K562 (cell line): ENCODE measurements around the gene NCAM2. TPM values are rescaled to one million over a fixed set of nuclear protein-coding genes. Genes with fewer than 3 reads are reported as not detected.

Experiments
- ATAC-seq: fragments of 200-7000 bp; cut with Tn5 transposase; 3 replicates; pipeline ENCODE4 v1.9.1; 2020; ENCODE audit warnings: moderate library complexity
- BruUV-seq: library from RNA; stranded (reverse); fragments of 400-500 nt; replicated peaks from 2 replicates; lab custom pipeline; 2021; lab: Mats Ljungman, UMichigan
- CTCF ChIA-PET: fragments of 300-600 bp; formaldehyde crosslinking; extraction: SDS; loops from one replicate; lab custom pipeline; 2021; ENCODE audit warnings: low intra/inter-chr PET ratio; lab: Yijun Ruan, JAX
- POLR2A ChIA-PET: fragments of 300-600, 350-650 bp; sonication (Branson Sonifier 250); formaldehyde crosslinking; extraction: SDS; loops from one replicate; lab custom pipeline; 2021; ENCODE audit warnings: antibody characterized with exemption, inconsistent platforms; lab: Yijun Ruan, JAX
- DNase-seq, 4 experiments: peaks; one replicate each; pipeline versions ENCODE4 v3.0.0 to v3.0.0-alpha.2; 2011 to 2018; ENCODE audit warnings: low spot score in 3 of 4, mixed read lengths in 3 of 4; ENCODE audit errors: extremely low read depth in 1 of 4
- FAIRE-seq: peaks from 2 replicates; lab custom pipeline; 2011; peaks lifted over from hg19 to GRCh38; lab: Jason Lieb, UNC
- H2AFZ ChIP-seq: 2 replicates; pipeline ENCODE4 v1.6.0; 2011; ENCODE audit warnings: low read depth, low read length, control low read depth, inconsistent platforms
- H3K27ac ChIP-seq: fragments of 200-600 bp; 3 replicates; pipeline ENCODE4 v1.8.0; 2011; ENCODE audit warnings: low read depth, mild to moderate bottlenecking, control low read depth, inconsistent platforms, low read length, moderate library complexity, mixed read lengths; ENCODE audit errors: extremely low read depth
- H3K27me3 ChIP-seq, 2 experiments: fragments of 300-600 bp in 1 of 2; 2 replicates in 1 of 2; 3 replicates in 1 of 2; pipeline versions ENCODE4 v1.6.0 to v1.8.0; 2011; ENCODE audit warnings: inconsistent platforms in 2 of 2, low read length in 2 of 2, mild to moderate bottlenecking in 1 of 2, mixed read lengths in 1 of 2, moderate library complexity in 1 of 2; ENCODE audit not compliant: control insufficient read depth in 2 of 2, insufficient read depth in 2 of 2
- H3K36me3 ChIP-seq: fragments of 300-600 bp; 3 replicates; pipeline ENCODE4 v1.8.0; 2011; ENCODE audit warnings: mild to moderate bottlenecking, low read length, inconsistent platforms; ENCODE audit not compliant: control insufficient read depth, insufficient read depth
- H3K4me1 ChIP-seq, 2 experiments: fragments of 200-600 bp in 1 of 2; replicated peaks in 1 of 2; 2 replicates in 1 of 2; 3 replicates in 1 of 2; pipeline versions ENCODE4 v1.5.1 to v1.8.0; 2011; ENCODE audit warnings: inconsistent platforms in 2 of 2, low read length in 2 of 2, mild to moderate bottlenecking in 1 of 2, mixed read lengths in 1 of 2, moderate library complexity in 1 of 2; ENCODE audit not compliant: control insufficient read depth in 2 of 2, insufficient read depth in 2 of 2
- H3K4me2 ChIP-seq: 2 replicates; pipeline ENCODE4 v1.6.1; 2011; ENCODE audit warnings: low read length, control low read depth, inconsistent platforms, mixed read lengths; ENCODE audit not compliant: insufficient read depth
- H3K4me3 ChIP-seq: fragments of 200-600 bp; sonication (generic), shearing (Covaris generic); 2 replicates; pipeline ENCODE4 v1.5.1; 2016; ENCODE audit warnings: control low read depth, inconsistent platforms
- H3K79me2 ChIP-seq: fragments of 200-600 bp; 3 replicates; pipeline ENCODE4 v1.8.0; 2011; ENCODE audit warnings: low read length, inconsistent platforms; ENCODE audit not compliant: control insufficient read depth, insufficient read depth
- H3K9ac ChIP-seq, 2 experiments: 2 replicates each; pipeline versions ENCODE4 v1.6.0 to v1.6.1; 2011; ENCODE audit warnings: low read depth in 2 of 2, low read length in 2 of 2, control low read depth in 1 of 2, inconsistent platforms in 1 of 2, mild to moderate bottlenecking in 1 of 2, mixed read lengths in 1 of 2; ENCODE audit not compliant: insufficient read depth in 1 of 2
- H3K9me1 ChIP-seq: one replicate; pipeline ENCODE4 v1.6.0; 2011; ENCODE audit warnings: inconsistent platforms, mild to moderate bottlenecking, low read length, moderate library complexity; ENCODE audit not compliant: control insufficient read depth, insufficient read depth
- H3K9me3 ChIP-seq: replicated peaks from 2 replicates; pipeline ENCODE4 v1.5.1; 2011; ENCODE audit warnings: low read depth, low read length, inconsistent platforms; ENCODE audit not compliant: control insufficient read depth, insufficient read depth
- H4K20me1 ChIP-seq: replicated peaks from 2 replicates; pipeline ENCODE4 v1.6.1; 2011; ENCODE audit warnings: low read length, inconsistent platforms, mixed read lengths; ENCODE audit not compliant: control insufficient read depth, insufficient read depth
- ADNP ChIP-seq: fragments of 200-800 bp; sonication (Bioruptor generic); IDR thresholded peaks from 2 replicates; pipeline ENCODE4 v1.6.1; 2016; ENCODE audit warnings: missing genetic modification characterization, missing compliant biosample characterization
- ARNT ChIP-seq, 2 experiments: fragments of 450-650 bp; IDR thresholded peaks; 2 replicates each; pipeline ENCODE4 v1.6.1; 2016; ENCODE audit warnings: mild to moderate bottlenecking in 1 of 2
- CREM ChIP-seq: IDR thresholded peaks from 2 replicates; pipeline ENCODE4 v1.6.1; 2014; ENCODE audit warnings: antibody characterized with exemption, low read depth
- CTBP1 ChIP-seq: fragments of 450-650 bp; IDR thresholded peaks from 2 replicates; pipeline ENCODE4 v1.6.1; 2016; ENCODE audit warnings: borderline replicate concordance
- GATAD2A ChIP-seq: fragments of 450-650 bp; IDR thresholded peaks from 2 replicates; pipeline ENCODE4 v1.6.1; 2017
- HMG20B ChIP-seq: fragments of 250-450 bp; sonication (Bioruptor Pico); IDR thresholded peaks from 2 replicates; pipeline ENCODE4 v1.5.0; 2021; ENCODE audit warnings: mild to moderate bottlenecking
- IFI16 ChIP-seq: fragments of 250-450 bp; sonication (Bioruptor Pico); IDR thresholded peaks from 2 replicates; pipeline ENCODE4 v2.1.2; 2022; ENCODE audit warnings: mild to moderate bottlenecking, inconsistent platforms
- LARP7 ChIP-seq: fragments of 450-650 bp; IDR thresholded peaks from 2 replicates; pipeline ENCODE4 v1.6.1; 2016
- MAFG ChIP-seq: fragments of 450-650 bp; conservative IDR thresholded peaks from 2 replicates; pipeline ENCODE4 v1.6.1; 2016; ENCODE audit warnings: missing genetic modification characterization, missing compliant biosample characterization
- MCM2 ChIP-seq: fragments of 450-650 bp; IDR thresholded peaks from 2 replicates; pipeline ENCODE4 v1.6.1; 2017; ENCODE audit warnings: low read depth, mild to moderate bottlenecking
- MYBL2 ChIP-seq, 2 experiments: fragments of 450-650 bp in 1 of 2; sonication (generic) in 1 of 2; formaldehyde crosslinking in 1 of 2; IDR thresholded peaks; 2 replicates each; pipeline versions ENCODE4 v1.6.1 to v1.8.1; 2017 to 2022; ENCODE audit warnings: borderline replicate concordance in 1 of 2, inconsistent platforms in 1 of 2, low read depth in 1 of 2, mild to moderate bottlenecking in 1 of 2, missing genetic modification reagents in 1 of 2, moderate library complexity in 1 of 2
- NFIX ChIP-seq: fragments of 250-450 bp; sonication (Bioruptor Pico); IDR thresholded peaks from 2 replicates; pipeline ENCODE4 v1.4.0; 2020; ENCODE audit warnings: low read depth, mild to moderate bottlenecking, moderate library complexity
- NFRKB ChIP-seq: fragments of 450-650 bp; IDR thresholded peaks from 2 replicates; pipeline ENCODE4 v1.6.1; 2016; ENCODE audit warnings: low read depth
- OTX1 ChIP-seq: fragments of 450-650 bp; formaldehyde crosslinking; IDR thresholded peaks from 2 replicates; pipeline ENCODE4 v1.4.0; 2022; ENCODE audit warnings: mild to moderate bottlenecking
- SMAD4 ChIP-seq: fragments of 250-450 bp; sonication (Bioruptor Pico); conservative IDR thresholded peaks from 2 replicates; pipeline ENCODE4 v1.8.0; 2021; ENCODE audit warnings: inconsistent platforms, mild to moderate bottlenecking, moderate library complexity
- SMARCA5 ChIP-seq: fragments of 450-650 bp; IDR thresholded peaks from 2 replicates; pipeline ENCODE4 v1.6.1; 2016
- SUPT5H ChIP-seq: fragments of 450-650 bp; IDR thresholded peaks from 2 replicates; pipeline ENCODE4 v1.6.1; 2016
- TEAD1 ChIP-seq, 2 experiments: fragments of 450-650 bp in 1 of 2; sonication (generic) in 1 of 2; formaldehyde crosslinking; IDR thresholded peaks; 2 replicates each; pipeline versions ENCODE4 v1.4.0 to v1.8.0; 2020 to 2022; ENCODE audit warnings: mild to moderate bottlenecking in 2 of 2, missing genetic modification reagents in 1 of 2
- THRAP3 ChIP-seq: fragments of 450-650 bp; IDR thresholded peaks from 2 replicates; pipeline ENCODE4 v1.6.1; 2016; ENCODE audit warnings: mild to moderate bottlenecking, inconsistent platforms, borderline replicate concordance
- TSC22D4 ChIP-seq: fragments of 450-650 bp; IDR thresholded peaks from 2 replicates; pipeline ENCODE4 v1.6.1; 2016; ENCODE audit warnings: missing genetic modification characterization, missing biosample characterization, control low read depth
- ZNF316 ChIP-seq: fragments of 450-650 bp; IDR thresholded peaks from 2 replicates; pipeline ENCODE4 v1.6.1; 2016
- ZNF551 ChIP-seq: fragments of 250-450 bp; sonication (Bioruptor Pico); IDR thresholded peaks from 2 replicates; pipeline ENCODE4 v1.5.0; 2021; ENCODE audit warnings: mild to moderate bottlenecking, moderate library complexity
- WGBS: fragments of 100-300 bp; shearing (Covaris generic); methylation state at CpG from one replicate; pipeline ENCODE4 v1.1.6; 2016; ENCODE audit warnings: low coverage, mixed read lengths; ENCODE audit not compliant: insufficient coverage; ENCODE audit errors: missing lambda C conversion rate; 5-methylcytosine and 5-hydroxymethylcytosine counted together
- in situ Hi-C: fragments of 300-500 bp; cut with MboI; formaldehyde crosslinking; loops from 4 replicates; pipeline ENCODE4 v1.15.0; 2018; ENCODE audit warnings: inconsistent platforms, mixed read lengths
- intact Hi-C: fragments of 100-400 bp; cut with micrococcal nuclease; formaldehyde crosslinking; loops from 2 replicates; pipeline ENCODE4 v1.14.2; 2022
- polyA plus RNA-seq, 8 experiments: library from polyadenylated mRNA; depleted of rRNA in 4 of 8; stranded (reverse) in 5 of 8; unstranded in 3 of 8; fragments of >200 nt; fragmentation: Nextera tagmentation in 2 of 8; fragmentation: Illumina TruSeq in 1 of 8; extraction: Ambion mirVana in 2 of 8; extraction: Trizol in 1 of 8; gene quantifications; 2 replicates each; pipeline versions ENCODE4 v1.2.1 to v1.2.3, GENCODE V29; 2011 to 2014; ENCODE audit warnings: inconsistent platforms in 1 of 8, missing spikeins in 1 of 8
- total RNA-seq, 7 experiments: library from RNA; depleted of rRNA in 6 of 7; stranded (reverse); fragments of >200 nt in 6 of 7; fragmentation: Illumina TruSeq in 2 of 7; extraction: Trizol in 2 of 7; gene quantifications; 2 replicates each; pipeline versions ENCODE4 v1.2.1 to v1.2.3, GENCODE V29; 2011 to 2021; ENCODE audit warnings: low replicate concordance in 1 of 7
- TF ChIP-seq, protein P1 (sequence below): sonication (generic); formaldehyde crosslinking; IDR thresholded peaks from 2 replicates; pipeline ENCODE4 v1.8.1; 2023; ENCODE audit warnings: mild to moderate bottlenecking, missing genetic modification reagents
- TF ChIP-seq, protein P2 (sequence below): IDR thresholded peaks from 2 replicates; pipeline ENCODE4 v1.6.1; 2012; ENCODE audit warnings: low read depth, low read length, improper control_type of control experiment, borderline replicate concordance

The NCAM2 gene
- total and polyA plus RNA-seq, 9 of the 15 experiments (the other 6 are each of a cell fraction or from before 2014, with no cell fraction given) = 14.0 to 58.2 (median 27.8) TPM

- intact Hi-C loops = loop anchor here (10.0 kb wide), 1 partner anchor 117 kb away; no protein-coding TSS in a partner anchor
- CTCF ChIA-PET = no interaction called here
- no peaks in the 10 kb centered on the region for H4K20me1 ChIP-seq
- TF ChIP-seq LARP7 (peak; percentile 42; the same call in 1 of the 2 replicates), ZNF551 (no peak), GATAD2A (0 out of 2 replicates have a peak, but pooled peaks have one; percentile 55), IFI16 (CRISPR knock-in tag) (no peak), ZNF316 (0 out of 2 replicates have a peak, but pooled peaks have one; percentile 58), ARNT (IDR thresholded peaks at IDR 0.05) (peak in 1 of 2 experiments; percentile 29; a peak in 1 of 4 replicates), SMARCA5 (peak; percentile 36; the same call in 1 of the 2 replicates), TEAD1 (CRISPR knock-in tag; IDR thresholded peaks at IDR 0.05) (no peak), SMAD4 (no peak), MCM2 (no peak), MYBL2 (IDR thresholded peaks at IDR 0.05; ENCODE audit: low read depth) (no peak), MYBL2 (CRISPR knock-in tag; IDR thresholded peaks at IDR 0.05; ENCODE audit: borderline replicate concordance) (no peak), MAFG (tag) (peak; percentile 56), CTBP1 (no peak), SUPT5H (0 out of 2 replicates have a peak, but pooled peaks have one; percentile 24), OTX1 (CRISPR knock-in tag) (no peak), NFIX (no peak), ADNP (tag) (no peak), NFRKB (no peak), TSC22D4 (no peak), THRAP3 (0 out of 2 replicates have a peak, but pooled peaks have one; percentile 61), HMG20B (CRISPR knock-in tag) (no peak), CREM (no peak)
- TF ChIP-seq, protein P1, sequence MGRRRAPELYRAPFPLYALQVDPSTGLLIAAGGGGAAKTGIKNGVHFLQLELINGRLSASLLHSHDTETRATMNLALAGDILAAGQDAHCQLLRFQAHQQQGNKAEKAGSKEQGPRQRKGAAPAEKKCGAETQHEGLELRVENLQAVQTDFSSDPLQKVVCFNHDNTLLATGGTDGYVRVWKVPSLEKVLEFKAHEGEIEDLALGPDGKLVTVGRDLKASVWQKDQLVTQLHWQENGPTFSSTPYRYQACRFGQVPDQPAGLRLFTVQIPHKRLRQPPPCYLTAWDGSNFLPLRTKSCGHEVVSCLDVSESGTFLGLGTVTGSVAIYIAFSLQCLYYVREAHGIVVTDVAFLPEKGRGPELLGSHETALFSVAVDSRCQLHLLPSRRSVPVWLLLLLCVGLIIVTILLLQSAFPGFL (CRISPR knock-in tag) = no peak
- TF ChIP-seq, protein P2, sequence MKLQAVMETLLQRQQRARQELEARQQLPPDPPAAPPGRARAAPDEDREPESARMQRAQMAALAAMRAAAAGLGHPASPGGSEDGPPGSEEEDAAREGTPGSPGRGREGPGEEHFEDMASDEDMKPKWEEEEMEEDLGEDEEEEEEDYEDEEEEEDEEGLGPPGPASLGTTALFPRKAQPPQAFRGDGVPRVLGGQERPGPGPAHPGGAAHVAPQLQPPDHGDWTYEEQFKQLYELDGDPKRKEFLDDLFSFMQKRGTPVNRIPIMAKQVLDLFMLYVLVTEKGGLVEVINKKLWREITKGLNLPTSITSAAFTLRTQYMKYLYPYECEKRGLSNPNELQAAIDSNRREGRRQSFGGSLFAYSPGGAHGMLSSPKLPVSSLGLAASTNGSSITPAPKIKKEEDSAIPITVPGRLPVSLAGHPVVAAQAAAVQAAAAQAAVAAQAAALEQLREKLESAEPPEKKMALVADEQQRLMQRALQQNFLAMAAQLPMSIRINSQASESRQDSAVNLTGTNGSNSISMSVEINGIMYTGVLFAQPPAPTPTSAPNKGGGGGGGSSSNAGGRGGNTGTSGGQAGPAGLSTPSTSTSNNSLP = no peak
These were observed 179.3 kb downstream of the NCAM2 start for GRCh38 chr21:21177353-21177986.

More at GRCh38 chr21:21177353-21177986, 179.3 kb downstream of the NCAM2 start:
- WGBS = 35% methylated on average over 1 of the region's 1 CpG
- in situ Hi-C loops = no loop called here
- Histone ChIP-seq H3K9me1 (no peaks in the 10 kb centered on the region), H3K27ac (peak overlapping the region; percentile 26; the same call in 1 of the 3 replicates), H3K79me2 (peaks cover 99% of the 10 kb centered on the region), H3K4me1 (peaks cover 8 to 29% of the 10 kb centered on the region in 2 experiments; a peak in 4 of 5 replicates), H3K4me2 (no peak overlapping the region), H3K4me3 (no peak overlapping the region), H3K36me3 (no peaks in the 10 kb centered on the region; the same call in 1 of the 3 replicates), H3K27me3 (no peaks in the 10 kb centered on the region), H3K9me3 (0 out of 2 replicates have a peak, but pooled peaks cover 2% of the 10 kb centered on the region), H2AFZ (no peak overlapping the region), H3K9ac (no peak overlapping the region)
- ATAC-seq (no peak), FAIRE-seq (no peak), DNase-seq (no peak)
- BruUV-seq = no TSS peak
- POLR2A ChIA-PET = no interaction called here
